Measurements from ENCODE around the gene PCDH15.

DNA sequence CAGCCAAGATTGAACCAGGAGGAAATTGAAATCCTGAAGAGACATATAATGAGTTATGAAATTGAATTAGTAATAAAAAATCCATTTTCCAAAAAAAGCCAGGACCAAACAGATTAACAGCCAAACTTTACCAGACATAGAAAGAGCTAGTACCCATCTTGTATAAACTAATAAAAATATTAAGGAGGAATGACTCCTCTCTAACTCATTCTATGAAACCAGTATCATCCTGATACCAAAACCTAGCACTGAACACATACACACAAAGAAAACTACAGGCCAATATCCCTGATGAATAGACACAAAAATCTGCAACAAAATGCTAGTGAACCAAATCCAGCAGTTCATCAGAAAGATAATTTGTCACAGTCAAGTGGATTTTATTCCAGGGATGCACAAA, 140.6 kb downstream of the PCDH15 start:
- TF ChIP-seq CTCF (IDR thresholded peaks at IDR 0.05) (no peak), POLR2A (IDR thresholded peaks at IDR 0.05) (no peak), EP300 (IDR thresholded peaks at IDR 0.05) (no peak)
